DMS 273 (cell line): ENCODE measurements around the gene SMIM28.
A peak's percentile ranks its signal among the peaks of the same experiment; 100 is the strongest.
"Not testable (repeated sequence)": the region's sequence is repeated elsewhere in the genome, so short reads cannot be mapped to it uniquely, and the experiment has no call there.

Source experiments
- DNase-seq: peaks from one replicate; lab custom pipeline; 2025; ENCODE audit not compliant: unreplicated experiment; lab: John Stamatoyannopoulos, UW

SMIM28 gene

GRCh38 chr6:138377844-138378243, at the start of gene SMIM28:
Gene SMIM28 (plus strand): TSS chr6:138377905. CDS start chr6:138378073, 168 bp downstream.
- no peak for DNase-seq

GRCh38 chr6:138328210-138328609, 49.5 kb upstream of the SMIM28 start:
- DNase-seq: no peak

- DNase-seq: no peak
Measured at GRCh38 chr6:138330763-138331162, 46.9 kb upstream of the SMIM28 start.

GRCh38 chr6:138331444-138331843, 46.3 kb upstream of the SMIM28 start:
- no peak for DNase-seq

- no peak for DNase-seq
Measured at GRCh38 chr6:138331984-138332383, 45.7 kb upstream of the SMIM28 start.

GRCh38 chr6:138334000-138334399, 43.7 kb upstream of the SMIM28 start:
- DNase-seq: no peak

GRCh38 chr6:138334963-138335362, 42.7 kb upstream of the SMIM28 start:
- no peak for DNase-seq

- DNase-seq: no peak
Measured at GRCh38 chr6:138336221-138336620, 41.5 kb upstream of the SMIM28 start.

- no peak for DNase-seq
Measured at GRCh38 chr6:138337076-138337475, 40.6 kb upstream of the SMIM28 start.

GRCh38 chr6:138339024-138339423, 38.7 kb upstream of the SMIM28 start:
- no peak for DNase-seq

- DNase-seq: no peak
Measured at GRCh38 chr6:138341176-138341575, 36.5 kb upstream of the SMIM28 start.

GRCh38 chr6:138343112-138343511, 34.6 kb upstream of the SMIM28 start:
- DNase-seq: no peak

GRCh38 chr6:138345565-138346285, 32.0 kb upstream of the SMIM28 start:
- DNase-seq: no peak

GRCh38 chr6:138346302-138347195, 31.2 kb upstream of the SMIM28 start:
- no peak for DNase-seq

GRCh38 chr6:138347864-138348263, 29.8 kb upstream of the SMIM28 start:
- no peak for DNase-seq

- DNase-seq: no peak
Measured at GRCh38 chr6:138349891-138350290, 27.8 kb upstream of the SMIM28 start.

- DNase-seq: no peak
Measured at GRCh38 chr6:138357928-138358327, 19.8 kb upstream of the SMIM28 start.

GRCh38 chr6:138368684-138369083, 9.0 kb upstream of the SMIM28 start:
- not testable (repeated sequence) for DNase-seq

GRCh38 chr6:138370631-138371451, 6.9 kb upstream of the SMIM28 start:
- DNase-seq: peak; percentile 20

- DNase-seq: no peak
Measured at GRCh38 chr6:138371452-138371711, 6.3 kb upstream of the SMIM28 start.

- no peak for DNase-seq
Measured at GRCh38 chr6:138371720-138372119, 6.0 kb upstream of the SMIM28 start.
